Heart left ventricle (tissue), 16 donors: ENCODE measurements around the gene MPRIP. TPM values are rescaled to one million over a fixed set of nuclear protein-coding genes. Genes with fewer than 3 reads are reported as not detected.
A peak's percentile ranks its signal among the peaks of the same experiment; 100 is the strongest.

Experiments
- ATAC-seq, 4 donors: fragments of 200-7000 bp; cut with Tn5 transposase; one replicate each; pipeline ENCODE4 v1.9.1; 2020 to 2022; ENCODE audit warnings: moderate library complexity in 4 of 4, mild to moderate bottlenecking in 3 of 4, moderate number of reproducible peaks in 1 of 4
- DNase-seq, 5 donors: peaks; one replicate each; pipeline ENCODE4 v3.0.0-alpha.2; 2020
- H3K27ac ChIP-seq, 12 donors: fragments of 200-600 bp; sonication (generic) in 4 of 12; one replicate each; pipeline versions ENCODE4 v1.5.0 to v1.8.0; 2016 to 2022; ENCODE audit warnings: mild to moderate bottlenecking in 2 of 12
- H3K27me3 ChIP-seq, 9 donors: fragments of 200-600 bp; sonication (generic) in 2 of 9; one replicate each; pipeline versions ENCODE4 v1.5.1 to v1.8.0; 2016 to 2022; ENCODE audit warnings: mild to moderate bottlenecking in 3 of 9
- H3K36me3 ChIP-seq, 9 donors: fragments of 200-600 bp; sonication (generic) in 2 of 9; one replicate each; pipeline versions ENCODE4 v1.5.0 to v1.8.0; 2018 to 2022; ENCODE audit warnings: mild to moderate bottlenecking in 2 of 9
- H3K4me1 ChIP-seq, 12 donors: fragments of 200-600 bp; sonication (generic) in 4 of 12; one replicate each; pipeline versions ENCODE4 v1.5.0 to v1.8.0; 2016 to 2022; ENCODE audit warnings: mild to moderate bottlenecking in 3 of 12
- H3K4me3 ChIP-seq, 12 donors: fragments of 200-600 bp; sonication (generic) in 4 of 12; one replicate each; pipeline versions ENCODE4 v1.5.0 to v1.8.0; 2017 to 2022; ENCODE audit warnings: mild to moderate bottlenecking in 9 of 12, moderate library complexity in 4 of 12
- H3K9me3 ChIP-seq, 12 donors: fragments of 200-600 bp; sonication (generic) in 4 of 12; one replicate each; pipeline versions ENCODE4 v1.5.0 to v1.8.0; 2016 to 2022; ENCODE audit warnings: mild to moderate bottlenecking in 1 of 12
- POLR2A ChIP-seq, 2 donors: fragments of 450-650 bp; IDR thresholded peaks; one replicate each; pipeline ENCODE4 v1.6.1; 2017; ENCODE audit warnings: antibody characterized with exemption in 2 of 2, mild to moderate bottlenecking in 2 of 2, moderate library complexity in 2 of 2
- WGBS, 4 donors: extraction: QIAGEN DNeasy Blood & Tissue Kit in 2 of 4; methylation state at CpG; one replicate each; pipeline versions ENCODE4 v1.1.5 to v1.1.7; 2013 to 2018; 5-methylcytosine and 5-hydroxymethylcytosine counted together
- intact Hi-C, 10 donors: fragments of 100-400 bp; cut with DNase I; formaldehyde crosslinking; loops; one replicate each; pipeline versions ENCODE4 v1.11.1 to v1.14.2; 2022
- polyA plus RNA-seq, 2 donors: library from polyadenylated mRNA; stranded (reverse); fragments of 200-250 nt; gene quantifications; one replicate each; pipeline ENCODE4 v1.2.3, GENCODE V29; 2013
- total RNA-seq, 9 donors: library from RNA; depleted of rRNA in 2 of 9; stranded (reverse); fragments of >200 nt in 2 of 9; fragmentation: NEBNext Ultra II Directional in 3 of 9; extraction: Animal tissue kit (Norgen Biotek cat#: 25700) in 3 of 9; gene quantifications; one replicate each; pipeline versions ENCODE4 v1.1.0 to v1.2.4, GENCODE V29; 2016 to 2023
- TF ChIP-seq, protein P1 (sequence below), 12 donors: fragments of 200-600 bp; sonication (generic) in 4 of 12; IDR thresholded peaks; one replicate each; pipeline versions ENCODE4 v1.5.0 to v1.8.0; 2018 to 2022; ENCODE audit warnings: antibody characterized with exemption in 12 of 12, mild to moderate bottlenecking in 5 of 12
- donor health status: ischemic (EF 13 %, LVEDD 7.1; RV severe dilation, severe dysfunction).
- donor health status: healthy with polysubstance abuse.
- donor health status: DM: no; HTN: yes; CAD: no.
- donor health status: DM: no; HTN: no; CAD: no.
- donor health status: ischemic (EF 25% LVEDD 6.9; RV normal size, moderate dysfunction).
- donor health status: ischemic (EF 25% LVEDD 5.7; RV mildly dilated, moderate dysfunction).
- donor health status: healthy.
- donor health status: DM: yes; HTN: yes; CAD: no.
- donor health status: ischemic (EF 35%, LVEDD 5.7; RV mildly dilated, moderate dysfunction).
- donor health status: nonischemic (EF 11% LVEDD 7.7; RV severe dilation, severe dysfunction).
- donor health status: DM: yes; HTN: yes; CAD: no.
- donor health status: PGD.
- donor health status: ischemic (EF 29% LVEDD 5.4; RV normal size, mild dysfunction).
- donor health status: nonischemic (EF 23%, LVEDD 6.1; RV moderate dilation, normal function).

MPRIP gene
- total and polyA plus RNA-seq, 11 donors: 131 to 686 (median 343) TPM

DNA sequence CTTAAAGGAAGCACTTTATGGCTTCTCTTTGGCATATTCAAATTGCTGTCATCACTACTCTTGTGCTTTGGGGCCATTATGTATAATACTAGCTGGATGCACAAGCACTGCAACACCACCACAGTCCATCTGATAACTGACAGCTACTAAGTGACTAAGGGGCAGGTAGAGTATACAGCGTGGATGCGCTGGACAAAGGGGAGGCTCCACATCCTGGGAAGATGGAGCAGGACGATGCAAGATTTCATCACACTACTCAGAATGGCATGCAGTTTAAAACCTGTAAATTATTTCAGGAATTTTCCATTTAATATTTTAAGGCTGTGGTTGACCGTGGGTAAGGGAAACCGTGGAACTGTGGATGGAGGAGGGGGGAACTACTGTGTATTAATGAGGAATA, 25.0 kb downstream of the MPRIP start:
- Histone ChIP-seq H3K27me3 (no peaks in the 10 kb centered on the region), H3K4me1 (peaks cover 2 to 81% (median 49%) of the 10 kb centered on the region in 12 donors), H3K36me3 (peaks cover 0 to 7% (median 0%) of the 10 kb centered on the region in 9 donors), H3K4me3 (no peak overlapping the region), H3K9me3 (peaks cover 0 to 9% (median 0%) of the 10 kb centered on the region in 12 donors), H3K27ac (no peak overlapping the region)
- intact Hi-C loops: no loop called here
- TF ChIP-seq POLR2A (IDR thresholded peaks at IDR 0.05): no peak
- TF ChIP-seq, protein P1, sequence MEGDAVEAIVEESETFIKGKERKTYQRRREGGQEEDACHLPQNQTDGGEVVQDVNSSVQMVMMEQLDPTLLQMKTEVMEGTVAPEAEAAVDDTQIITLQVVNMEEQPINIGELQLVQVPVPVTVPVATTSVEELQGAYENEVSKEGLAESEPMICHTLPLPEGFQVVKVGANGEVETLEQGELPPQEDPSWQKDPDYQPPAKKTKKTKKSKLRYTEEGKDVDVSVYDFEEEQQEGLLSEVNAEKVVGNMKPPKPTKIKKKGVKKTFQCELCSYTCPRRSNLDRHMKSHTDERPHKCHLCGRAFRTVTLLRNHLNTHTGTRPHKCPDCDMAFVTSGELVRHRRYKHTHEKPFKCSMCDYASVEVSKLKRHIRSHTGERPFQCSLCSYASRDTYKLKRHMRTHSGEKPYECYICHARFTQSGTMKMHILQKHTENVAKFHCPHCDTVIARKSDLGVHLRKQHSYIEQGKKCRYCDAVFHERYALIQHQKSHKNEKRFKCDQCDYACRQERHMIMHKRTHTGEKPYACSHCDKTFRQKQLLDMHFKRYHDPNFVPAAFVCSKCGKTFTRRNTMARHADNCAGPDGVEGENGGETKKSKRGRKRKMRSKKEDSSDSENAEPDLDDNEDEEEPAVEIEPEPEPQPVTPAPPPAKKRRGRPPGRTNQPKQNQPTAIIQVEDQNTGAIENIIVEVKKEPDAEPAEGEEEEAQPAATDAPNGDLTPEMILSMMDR (IDR thresholded peaks at IDR 0.05): no peak
- 78 to 81% (median 80%) methylated on average over 5 of the region's 5 CpGs for WGBS, 4 donors
- DNase-seq: no peak
- no peak for ATAC-seq

DNA sequence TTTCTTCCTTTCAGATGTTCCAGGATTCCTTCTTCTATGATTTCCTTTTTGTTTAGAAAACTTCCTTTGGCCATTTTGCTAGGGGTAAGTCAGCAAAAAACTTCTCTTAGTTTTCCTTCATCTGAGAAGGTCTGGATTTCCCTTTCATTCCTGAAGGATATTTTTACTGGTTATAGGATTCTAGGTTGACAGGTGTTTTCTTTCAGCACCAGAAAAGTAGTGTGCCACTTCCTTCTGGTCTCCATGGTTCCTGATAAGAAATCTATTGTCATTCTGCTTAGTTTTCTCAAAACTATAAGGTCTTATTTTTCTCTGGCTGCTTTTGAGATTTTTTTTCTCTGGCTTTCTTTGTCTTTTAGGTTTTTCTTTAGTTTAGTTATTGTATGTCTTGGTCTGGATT, 27.6 kb downstream of the MPRIP start:
- ATAC-seq: no peak
- Histone ChIP-seq H3K4me3 (no peak overlapping the region), H3K27ac (no peak overlapping the region), H3K9me3 (peaks cover 0 to 9% (median 0%) of the 10 kb centered on the region in 12 donors), H3K36me3 (peaks cover 0 to 15% (median 0%) of the 10 kb centered on the region in 9 donors), H3K4me1 (peaks cover 14 to 83% (median 49%) of the 10 kb centered on the region in 12 donors), H3K27me3 (no peaks in the 10 kb centered on the region)
- TF ChIP-seq POLR2A (IDR thresholded peaks at IDR 0.05): no peak
- TF ChIP-seq, protein P1 (IDR thresholded peaks at IDR 0.05): no peak
- DNase-seq: no peak
- intact Hi-C loops: no loop called here

DNA sequence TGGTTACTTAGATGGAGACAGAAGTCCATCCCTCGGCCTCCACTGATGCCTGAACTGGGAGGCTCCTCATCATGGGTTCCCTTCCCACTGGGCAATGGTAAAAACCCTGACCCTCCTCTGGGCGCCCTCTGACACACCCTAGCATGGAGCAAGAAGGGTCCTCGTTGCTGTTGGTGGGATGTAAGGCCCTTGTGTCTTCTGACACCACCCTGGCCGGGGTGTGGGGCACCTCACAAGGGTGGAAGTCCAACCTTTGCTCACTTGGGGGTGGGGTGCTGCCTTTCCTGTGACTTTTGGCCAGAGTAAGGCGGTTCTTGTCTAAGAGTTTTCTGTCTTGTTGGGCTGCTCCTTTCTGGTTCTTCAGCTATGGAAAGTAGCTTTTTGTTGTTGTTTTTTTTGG, 28.7 kb downstream of the MPRIP start:
- 70 to 88% (median 76%) methylated on average over 5 of the region's 5 CpGs for WGBS, 4 donors
- Histone ChIP-seq H3K27ac (no peak overlapping the region), H3K9me3 (peaks cover 0 to 9% (median 0%) of the 10 kb centered on the region in 12 donors), H3K4me3 (no peak overlapping the region), H3K36me3 (peaks cover 0 to 15% (median 0%) of the 10 kb centered on the region in 9 donors), H3K27me3 (no peaks in the 10 kb centered on the region), H3K4me1 (peaks cover 15 to 83% (median 54%) of the 10 kb centered on the region in 12 donors)
- ATAC-seq (no peak), DNase-seq (peak in 1 of 5 donors; percentile 9)
- intact Hi-C loops: no loop called here
- TF ChIP-seq POLR2A (IDR thresholded peaks at IDR 0.05): no peak
- TF ChIP-seq, protein P1 (IDR thresholded peaks at IDR 0.05): no peak

DNA sequence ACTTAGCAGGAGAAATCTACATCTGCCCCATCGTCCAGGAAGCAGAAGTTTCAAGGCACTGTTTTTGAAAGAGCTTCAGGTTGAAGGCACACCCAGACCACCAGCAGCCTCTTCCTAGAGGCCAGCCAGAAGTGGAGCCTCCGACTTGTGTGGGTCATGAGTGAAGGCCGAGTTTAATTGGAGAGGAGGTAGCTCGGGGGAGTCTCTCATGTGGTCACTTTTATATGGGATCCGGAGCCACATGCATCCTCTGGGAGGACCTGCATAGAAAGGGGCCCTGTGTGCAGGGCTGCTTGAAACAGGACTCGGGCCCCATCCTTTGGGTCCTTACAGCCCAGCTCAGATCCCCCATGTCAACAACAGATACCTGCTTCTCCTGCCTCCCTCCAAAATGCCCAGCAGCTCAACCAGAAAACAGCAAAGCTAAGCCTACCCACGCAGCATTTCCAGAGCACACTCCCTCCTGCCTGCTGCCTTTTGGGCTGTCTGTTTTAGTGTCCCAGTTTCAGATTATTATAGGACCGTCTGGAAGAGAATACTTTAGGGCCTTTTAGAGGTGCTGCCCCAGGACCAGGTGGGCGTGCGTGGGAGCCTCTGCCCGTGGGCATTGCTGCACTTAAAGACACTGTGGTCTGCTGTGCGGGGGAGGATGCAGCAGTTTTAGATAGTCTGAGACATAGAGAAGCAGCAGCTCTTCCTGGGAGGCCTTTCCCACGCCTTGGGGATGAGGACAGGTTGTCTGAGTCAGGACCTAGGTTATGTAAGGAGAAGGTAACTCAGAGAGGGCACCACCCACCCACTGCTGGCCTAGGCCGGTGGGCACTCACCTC, 29.5 kb downstream of the MPRIP start:
- WGBS, 4 donors: 73 to 80% (median 76%) methylated on average over 12 to 14 of the region's 14 CpGs
- TF ChIP-seq, protein P1 (IDR thresholded peaks at IDR 0.05): no peak
- no peak for TF ChIP-seq POLR2A (IDR thresholded peaks at IDR 0.05)
- intact Hi-C loops: no loop called here

More for the DNA sequence above, 29.5 kb downstream of the MPRIP start:
- ATAC-seq (no peak), DNase-seq (peak in 1 of 5 donors; percentile 32)
- no peak overlapping the region for H3K4me3 ChIP-seq
- H3K27ac ChIP-seq: peak overlapping the region in 2 of 12 donors; percentile 9 to 22
- H3K36me3 ChIP-seq: peaks cover 0 to 21% (median 8%) of the 10 kb centered on the region in 9 donors
- H3K4me1 ChIP-seq: peaks cover 18 to 83% (median 61%) of the 10 kb centered on the region in 12 donors
- no peaks in the 10 kb centered on the region for H3K27me3 ChIP-seq
- peaks cover 0 to 9% (median 0%) of the 10 kb centered on the region in 12 donors for H3K9me3 ChIP-seq
